ENCODE data around the gene NSRP1. TPM values are rescaled to one million over a fixed set of nuclear protein-coding genes. Genes with fewer than 3 reads are reported as not detected.

Gene NSRP1
- total RNA-seq, 2 experiments from 2014 or later = 23.8 to 25.2 TPM

GRCh38 chr17:30148376-30148775, 31.8 kb downstream of the NSRP1 start:
- Histone ChIP-seq H3K4me3 (ENCODE audit: low read length) (no peak overlapping the region), H3K27ac (ENCODE audit: low read depth in 1 of 2, low read length in 2 of 2) (no peak overlapping the region), H3K36me3 (ENCODE audit: insufficient read depth, low read length) (no peaks in the 10 kb centered on the region), H3K9me3 (ENCODE audit: control insufficient read depth in 1 of 2, insufficient read depth in 1 of 2, low read length in 2 of 2) (no peaks in the 10 kb centered on the region), H3K27me3 (ENCODE audit: control insufficient read depth in 1 of 2, insufficient read depth in 2 of 2, low read length in 2 of 2) (no peaks in the 10 kb centered on the region), H3K4me1 (ENCODE audit: insufficient read depth, low read length) (no peaks in the 10 kb centered on the region)
- no peaks in the 10 kb centered on the region for H3K9me3 Mint-ChIP-seq
- peaks cover 28% of the 10 kb centered on the region for H3K4me1 Mint-ChIP-seq (ENCODE audit: low read depth)
- ATAC-seq (ENCODE audit: poor library complexity) (no peak), DNase-seq (no peak)
- intact Hi-C loops (cut with DNase I, micrococcal nuclease) = no loop called here
- POLR2A ChIA-PET = interaction anchor here (0.6 kb wide), 1 partner anchor 18 kb away, joined by 3 read pairs; no protein-coding TSS in a partner anchor
- peak overlapping the region; percentile 14 for H3K27ac Mint-ChIP-seq
- H3K27me3 Mint-ChIP-seq = no peaks in the 10 kb centered on the region
- CTCF ChIA-PET = interaction anchor here (1.1 kb wide), 1 partner anchor 24 kb away, joined by 3 read pairs; no protein-coding TSS in a partner anchor
- no peak for TF ChIP-seq CTCF (IDR thresholded peaks at IDR 0.05)
- peaks cover 21% of the 10 kb centered on the region for H3K36me3 Mint-ChIP-seq (ENCODE audit: low read depth)
- no peak overlapping the region for H3K4me3 Mint-ChIP-seq

GRCh38 chr17:30151471-30151870, 34.9 kb downstream of the NSRP1 start:
- ChIA-PET POLR2A (interaction anchor here (0.6 kb wide), 1 partner anchor 329 kb away, joined by 3 read pairs; no protein-coding TSS in a partner anchor), CTCF (no interaction called here)
- ATAC-seq (ENCODE audit: poor library complexity) (no peak), DNase-seq (no peak)
- Histone ChIP-seq H3K4me1 (ENCODE audit: insufficient read depth, low read length) (no peaks in the 10 kb centered on the region), H3K9me3 (ENCODE audit: control insufficient read depth in 1 of 2, insufficient read depth in 1 of 2, low read length in 2 of 2) (no peaks in the 10 kb centered on the region), H3K36me3 (ENCODE audit: insufficient read depth, low read length) (no peaks in the 10 kb centered on the region), H3K27ac (ENCODE audit: low read depth in 1 of 2, low read length in 2 of 2) (no peak overlapping the region), H3K27me3 (ENCODE audit: control insufficient read depth in 1 of 2, insufficient read depth in 2 of 2, low read length in 2 of 2) (no peaks in the 10 kb centered on the region), H3K4me3 (ENCODE audit: low read length) (no peak overlapping the region)
- TF ChIP-seq CTCF (IDR thresholded peaks at IDR 0.05) = no peak
- peaks cover 26% of the 10 kb centered on the region for H3K4me1 Mint-ChIP-seq (ENCODE audit: low read depth)
- peaks cover 34% of the 10 kb centered on the region for H3K36me3 Mint-ChIP-seq (ENCODE audit: low read depth)
- no peak overlapping the region for H3K4me3 Mint-ChIP-seq
- H3K27ac Mint-ChIP-seq = peak overlapping the region; percentile 27
- intact Hi-C loops (cut with DNase I, micrococcal nuclease) = no loop called here
- no peaks in the 10 kb centered on the region for H3K9me3 Mint-ChIP-seq
- no peaks in the 10 kb centered on the region for H3K27me3 Mint-ChIP-seq

- no peak overlapping the region for H3K27ac ChIP-seq (ENCODE audit: low read depth in 1 of 2, low read length in 2 of 2)
- H3K9me3 Mint-ChIP-seq = no peaks in the 10 kb centered on the region
- H3K4me3 ChIP-seq (ENCODE audit: low read length) = no peak overlapping the region
These were observed 36.8 kb downstream of the NSRP1 start for GRCh38 chr17:30153463-30153862.

More at GRCh38 chr17:30153463-30153862, 36.8 kb downstream of the NSRP1 start:
- Mint-ChIP-seq H3K27ac (no peak overlapping the region), H3K36me3 (ENCODE audit: low read depth) (peaks cover 49% of the 10 kb centered on the region), H3K4me3 (no peak overlapping the region), H3K4me1 (ENCODE audit: low read depth) (peaks cover 41% of the 10 kb centered on the region), H3K27me3 (no peaks in the 10 kb centered on the region)
- no peaks in the 10 kb centered on the region for H3K27me3 ChIP-seq (ENCODE audit: control insufficient read depth in 1 of 2, insufficient read depth in 2 of 2, low read length in 2 of 2)
- DNase-seq = no peak
- no peak for ATAC-seq (ENCODE audit: poor library complexity)
- POLR2A ChIA-PET = no interaction called here
- CTCF ChIA-PET = no interaction called here
- intact Hi-C loops (cut with DNase I, micrococcal nuclease) = no loop called here
- no peaks in the 10 kb centered on the region for H3K9me3 ChIP-seq (ENCODE audit: control insufficient read depth in 1 of 2, insufficient read depth in 1 of 2, low read length in 2 of 2)
- peaks cover 3% of the 10 kb centered on the region for H3K36me3 ChIP-seq (ENCODE audit: insufficient read depth, low read length)
- H3K4me1 ChIP-seq (ENCODE audit: insufficient read depth, low read length) = no peaks in the 10 kb centered on the region
- TF ChIP-seq CTCF (IDR thresholded peaks at IDR 0.05) = no peak

All from CD4-positive, alpha-beta T cell (primary cell).